ENCODE data around the gene PTOV1. TPM values are rescaled to one million over a fixed set of nuclear protein-coding genes. Genes with fewer than 3 reads are reported as not detected.

Gene PTOV1
- total RNA-seq, 2 experiments from 2014 or later, result 105 to 124 TPM

DNA sequence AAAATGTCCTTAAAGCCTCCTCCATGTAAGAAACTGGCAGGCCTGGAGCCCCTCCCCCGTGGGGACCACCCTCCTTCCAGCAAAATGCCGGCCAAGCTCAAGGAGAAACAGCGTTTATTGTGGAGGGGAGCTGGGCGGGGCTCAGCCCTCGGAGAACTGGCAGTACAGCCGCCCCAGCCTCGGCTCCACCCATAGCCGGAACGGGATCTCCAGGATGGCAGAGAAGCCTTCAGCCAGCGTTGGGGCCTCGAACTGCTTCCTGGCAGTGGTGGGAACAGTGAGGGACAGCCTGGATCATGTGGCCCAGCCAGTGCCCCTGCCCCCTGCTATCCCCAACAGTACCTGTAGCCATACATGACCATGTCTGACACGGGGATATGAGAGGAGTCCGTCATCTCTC is 10.1 kb downstream of the PTOV1 start:
- no peak for DNase-seq (ENCODE audit: low spot score)
- H3K9me3 ChIP-seq (ENCODE audit: low read length), result no peaks in the 10 kb centered on the region
- CTCF ChIA-PET (ENCODE audit: unreplicated experiment), result no interaction called here
- H3K4me2 ChIP-seq (ENCODE audit: low read length), result no peak overlapping the region
- no peak overlapping the region for H2AFZ ChIP-seq (ENCODE audit: low read length)
- TF ChIP-seq, protein P1, sequence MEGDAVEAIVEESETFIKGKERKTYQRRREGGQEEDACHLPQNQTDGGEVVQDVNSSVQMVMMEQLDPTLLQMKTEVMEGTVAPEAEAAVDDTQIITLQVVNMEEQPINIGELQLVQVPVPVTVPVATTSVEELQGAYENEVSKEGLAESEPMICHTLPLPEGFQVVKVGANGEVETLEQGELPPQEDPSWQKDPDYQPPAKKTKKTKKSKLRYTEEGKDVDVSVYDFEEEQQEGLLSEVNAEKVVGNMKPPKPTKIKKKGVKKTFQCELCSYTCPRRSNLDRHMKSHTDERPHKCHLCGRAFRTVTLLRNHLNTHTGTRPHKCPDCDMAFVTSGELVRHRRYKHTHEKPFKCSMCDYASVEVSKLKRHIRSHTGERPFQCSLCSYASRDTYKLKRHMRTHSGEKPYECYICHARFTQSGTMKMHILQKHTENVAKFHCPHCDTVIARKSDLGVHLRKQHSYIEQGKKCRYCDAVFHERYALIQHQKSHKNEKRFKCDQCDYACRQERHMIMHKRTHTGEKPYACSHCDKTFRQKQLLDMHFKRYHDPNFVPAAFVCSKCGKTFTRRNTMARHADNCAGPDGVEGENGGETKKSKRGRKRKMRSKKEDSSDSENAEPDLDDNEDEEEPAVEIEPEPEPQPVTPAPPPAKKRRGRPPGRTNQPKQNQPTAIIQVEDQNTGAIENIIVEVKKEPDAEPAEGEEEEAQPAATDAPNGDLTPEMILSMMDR (conservative IDR thresholded peaks at IDR 0.05; ENCODE audit: low read length), result no peak
- no peak for TF ChIP-seq EZH2phosphoT487 (IDR thresholded peaks at IDR 0.05; ENCODE audit: borderline replicate concordance, low read depth, low read length)
- POLR2A ChIA-PET, result no interaction called here
- peaks cover 15% of the 10 kb centered on the region for H3K4me1 ChIP-seq (ENCODE audit: insufficient read depth, low read length, poor library complexity, severe bottlenecking)
- BruUV-seq (replicated peaks), result no TSS peak
- intact Hi-C loops (cut with micrococcal nuclease; ENCODE audit: unreplicated experiment), result no loop called here
- H3K79me2 ChIP-seq (ENCODE audit: insufficient read depth, low read depth, low read length), result peaks cover 20% of the 10 kb centered on the region; the same call in 1 of the 2 replicates
- peaks cover 88% of the 10 kb centered on the region for H3K36me3 ChIP-seq (ENCODE audit: insufficient read depth, low read length)
- peaks cover 10% of the 10 kb centered on the region; the same call in 1 of the 2 replicates for H4K20me1 ChIP-seq (ENCODE audit: insufficient read depth, low read length)
- H3K9me2 ChIP-seq (ENCODE audit: insufficient read depth, low read length), result no peaks in the 10 kb centered on the region
- H3K4me3 ChIP-seq (ENCODE audit: low read depth, low read length, poor library complexity, severe bottlenecking), result no peak overlapping the region
- no peak overlapping the region for H3K27ac ChIP-seq (ENCODE audit: low read depth, low read length, poor library complexity, severe bottlenecking)

DNA sequence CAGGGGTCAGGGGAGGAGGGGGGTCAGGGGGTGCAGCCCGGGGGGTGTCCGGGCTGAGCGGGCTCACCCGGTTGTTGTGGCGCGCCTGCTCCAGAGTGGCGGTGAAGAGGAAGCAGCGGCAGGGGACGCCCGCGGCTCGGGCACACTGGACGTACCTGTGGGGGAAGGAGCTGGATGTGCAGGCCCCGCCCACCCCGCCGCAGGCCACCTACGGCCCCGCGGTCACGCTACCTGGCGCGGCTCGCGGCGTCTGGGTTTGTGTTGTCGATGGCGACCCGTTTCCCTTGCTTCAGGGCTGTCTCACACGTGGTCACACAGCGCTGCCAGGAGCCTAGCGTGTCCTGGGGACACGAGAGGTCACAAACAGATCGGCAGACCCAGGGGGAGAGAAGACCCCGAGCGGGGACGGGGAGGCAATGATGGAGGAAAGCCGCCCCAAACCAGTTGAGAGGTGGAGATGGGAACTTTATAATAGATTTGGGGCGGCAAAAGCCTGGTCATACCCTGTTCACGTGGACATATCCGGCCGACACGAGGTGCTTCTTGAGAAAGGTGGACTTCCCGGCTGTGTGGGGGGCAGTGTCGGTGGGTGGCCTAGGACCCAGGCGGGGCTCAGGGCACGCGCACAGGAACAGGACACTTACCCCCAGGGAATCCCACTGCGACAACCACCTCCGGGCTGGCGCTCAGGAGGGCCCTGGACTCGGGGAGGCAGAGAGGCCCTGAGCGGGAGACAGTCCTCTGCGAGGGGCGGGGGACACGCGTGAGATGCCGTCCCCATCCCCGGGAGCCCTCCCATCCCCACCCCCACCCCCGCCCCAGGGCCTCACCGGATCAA is 10.8 kb downstream of the PTOV1 start:
- Histone ChIP-seq H3K4me1 (ENCODE audit: insufficient read depth, low read length, poor library complexity, severe bottlenecking) (peaks cover 21% of the 10 kb centered on the region), H3K36me3 (ENCODE audit: insufficient read depth, low read length) (peaks cover 81% of the 10 kb centered on the region), H3K9me2 (ENCODE audit: insufficient read depth, low read length) (no peaks in the 10 kb centered on the region), H3K4me2 (ENCODE audit: low read length) (no peak overlapping the region), H2AFZ (ENCODE audit: low read length) (no peak overlapping the region), H4K20me1 (ENCODE audit: insufficient read depth, low read length) (peaks cover 10% of the 10 kb centered on the region; the same call in 1 of the 2 replicates), H3K9me3 (ENCODE audit: low read length) (no peaks in the 10 kb centered on the region), H3K79me2 (ENCODE audit: insufficient read depth, low read depth, low read length) (peaks cover 26% of the 10 kb centered on the region; the same call in 1 of the 2 replicates), H3K27ac (ENCODE audit: low read depth, low read length, poor library complexity, severe bottlenecking) (no peak overlapping the region), H3K4me3 (ENCODE audit: low read depth, low read length, poor library complexity, severe bottlenecking) (no peak overlapping the region)
- no peak for DNase-seq (ENCODE audit: low spot score)
- intact Hi-C loops (cut with micrococcal nuclease; ENCODE audit: unreplicated experiment), result no loop called here
- POLR2A ChIA-PET, result interaction anchor here (0.5 kb wide), 1 partner anchor 18 kb away, joined by 3 read pairs; no protein-coding TSS in a partner anchor
- TF ChIP-seq EZH2phosphoT487 (IDR thresholded peaks at IDR 0.05; ENCODE audit: borderline replicate concordance, low read depth, low read length), result no peak
- TF ChIP-seq, protein P1 (conservative IDR thresholded peaks at IDR 0.05; ENCODE audit: low read length), result no peak
- CTCF ChIA-PET (ENCODE audit: unreplicated experiment), result no interaction called here
- BruUV-seq (replicated peaks), result no TSS peak
